DOHH2 (cell line): ENCODE results near the gene ERVMER34-1.
A peak's percentile ranks its signal among the peaks of the same experiment; 100 is the strongest.

ENCODE experiments used
- H3F3A ChIP-seq: fragments of 200-600 bp; sonication (generic), shearing (Covaris generic); 2 replicates; pipeline ENCODE4 v1.6.0; 2016; ENCODE audit warnings: antibody characterized with exemption, mild to moderate bottlenecking; ENCODE audit not compliant: control insufficient read depth, insufficient read depth
- H3K27ac ChIP-seq: fragments of 200-600 bp; sonication (generic); 2 replicates; pipeline ENCODE4 v1.5.1; 2014; ENCODE audit warnings: low read depth, mild to moderate bottlenecking, low read length, moderate library complexity
- H3K27me3 ChIP-seq: fragments of 200-600 bp; sonication (generic); 2 replicates; pipeline ENCODE4 v1.6.1; 2014; ENCODE audit warnings: mild to moderate bottlenecking, low read length, mixed read lengths; ENCODE audit not compliant: control insufficient read depth
- H3K36me3 ChIP-seq: fragments of 200-600 bp; sonication (generic); 2 replicates; pipeline ENCODE4 v1.6.1; 2014; ENCODE audit warnings: mild to moderate bottlenecking, low read length, moderate library complexity, mixed read lengths; ENCODE audit not compliant: control insufficient read depth
- H3K4me1 ChIP-seq: fragments of 200-600 bp; sonication (generic); 2 replicates; pipeline ENCODE4 v1.6.1; 2014; ENCODE audit warnings: mild to moderate bottlenecking, low read length, mixed read lengths; ENCODE audit not compliant: control insufficient read depth
- H3K4me2 ChIP-seq: fragments of 200-600 bp; sonication (generic); 2 replicates; pipeline ENCODE4 v1.6.0; 2014; ENCODE audit warnings: mild to moderate bottlenecking, low read length, moderate library complexity
- H3K4me3 ChIP-seq: fragments of 200-600 bp; sonication (generic); 2 replicates; pipeline ENCODE4 v1.5.1; 2014; ENCODE audit warnings: mild to moderate bottlenecking, low read length, mixed read lengths
- H3K79me2 ChIP-seq: fragments of 200-600 bp; sonication (generic); 2 replicates; pipeline ENCODE4 v1.6.1; 2014; ENCODE audit warnings: mild to moderate bottlenecking, low read length, mixed read lengths; ENCODE audit not compliant: control insufficient read depth
- H3K9me2 ChIP-seq: fragments of 200-600 bp; sonication (generic); replicated peaks from 2 replicates; pipeline ENCODE4 v1.6.1; 2014; ENCODE audit warnings: mild to moderate bottlenecking, low read length, mixed read lengths; ENCODE audit not compliant: control insufficient read depth
- H3K9me3 ChIP-seq: fragments of 200-600 bp; sonication (generic); 2 replicates; pipeline ENCODE4 v1.6.1; 2014; ENCODE audit warnings: antibody characterized with exemption, low read length, mixed read lengths; ENCODE audit not compliant: control insufficient read depth, insufficient read depth
- H4K20me1 ChIP-seq: fragments of 200-600 bp; sonication (generic); 2 replicates; pipeline ENCODE4 v1.6.0; 2014; ENCODE audit warnings: low read depth, mild to moderate bottlenecking, antibody characterized with exemption, low read length, moderate library complexity; ENCODE audit not compliant: control insufficient read depth, insufficient read depth
- CTCF ChIP-seq: fragments of 200-600 bp; sonication (generic); IDR thresholded peaks from one replicate; pipeline ENCODE4 v1.5.1; 2014; ENCODE audit warnings: antibody characterized with exemption, mild to moderate bottlenecking, low read depth, low read length; ENCODE audit not compliant: poor library complexity, severe bottlenecking
- EZH2phosphoT487 ChIP-seq: fragments of 200-600 bp; sonication (generic); IDR thresholded peaks from 2 replicates; pipeline ENCODE4 v1.6.1; 2017; ENCODE audit warnings: borderline replicate concordance, mild to moderate bottlenecking, antibody characterized with exemption, low read length, moderate library complexity, mixed read lengths

The ERVMER34-1 gene

GRCh38 chr4:52716364-52717151 lies 34.7 kb downstream of the ERVMER34-1 start:
- Histone ChIP-seq H3K36me3 (peaks cover 78% of the 10 kb centered on the region), H3K27me3 (no peaks in the 10 kb centered on the region), H3K9me3 (no peaks in the 10 kb centered on the region), H3K4me2 (peak overlapping the region; percentile 95), H3K4me3 (peak overlapping the region; percentile 92; the same call in 1 of the 2 replicates), H3K79me2 (peaks cover 35% of the 10 kb centered on the region), H3K9me2 (no peaks in the 10 kb centered on the region), H3K4me1 (peaks cover 43% of the 10 kb centered on the region), H3F3A (peaks cover 82% of the 10 kb centered on the region), H4K20me1 (no peaks in the 10 kb centered on the region), H3K27ac (peak overlapping the region; percentile 90)
- TF ChIP-seq EZH2phosphoT487: no peak
- no peak for TF ChIP-seq CTCF

- TF ChIP-seq EZH2phosphoT487 (no peak), CTCF (no peak)
- H3K36me3 ChIP-seq: peaks cover 71% of the 10 kb centered on the region
- no peaks in the 10 kb centered on the region for H3K27me3 ChIP-seq
- H3K4me2 ChIP-seq: peak overlapping the region; percentile 95
- H3K4me3 ChIP-seq: peak overlapping the region; percentile 92
- no peaks in the 10 kb centered on the region for H3K9me3 ChIP-seq
- H3K9me2 ChIP-seq: no peaks in the 10 kb centered on the region
- H3F3A ChIP-seq: peaks cover 80% of the 10 kb centered on the region
- H3K27ac ChIP-seq: peak overlapping the region; percentile 90
- H3K79me2 ChIP-seq: peaks cover 37% of the 10 kb centered on the region
- no peaks in the 10 kb centered on the region for H4K20me1 ChIP-seq
- H3K4me1 ChIP-seq: peaks cover 44% of the 10 kb centered on the region
Observed at GRCh38 chr4:52715914-52716313, 35.3 kb downstream of the ERVMER34-1 start.

- Histone ChIP-seq H3K27ac (peak overlapping the region; percentile 90), H3K9me2 (no peaks in the 10 kb centered on the region), H4K20me1 (no peaks in the 10 kb centered on the region), H3K27me3 (no peaks in the 10 kb centered on the region), H3K36me3 (peaks cover 66% of the 10 kb centered on the region), H3K4me3 (peak overlapping the region; percentile 92), H3K79me2 (peaks cover 37% of the 10 kb centered on the region), H3K9me3 (no peaks in the 10 kb centered on the region), H3K4me2 (peak overlapping the region; percentile 95), H3K4me1 (peaks cover 49% of the 10 kb centered on the region), H3F3A (peaks cover 74% of the 10 kb centered on the region)
- TF ChIP-seq EZH2phosphoT487 (no peak), CTCF (no peak)
Observed at GRCh38 chr4:52715255-52715897, 35.8 kb downstream of the ERVMER34-1 start.
